Colonic mucosa (tissue), 4 donors: ENCODE results near the gene ALG12. TPM values are rescaled to one million over a fixed set of nuclear protein-coding genes. Genes with fewer than 3 reads are reported as not detected.

Experiments used
- DNase-seq: peaks from one replicate; pipeline ENCODE4 v3.0.0-alpha.2; 2020
- H3K27ac ChIP-seq: fragments of 200-600 bp; one replicate; pipeline ENCODE4 v1.8.0; 2021
- H3K27me3 ChIP-seq: fragments of 200-600 bp; one replicate; pipeline ENCODE4 v1.8.0; 2021
- H3K36me3 ChIP-seq: fragments of 200-600 bp; one replicate; pipeline ENCODE4 v1.8.0; 2021
- H3K4me1 ChIP-seq: fragments of 200-600 bp; one replicate; pipeline ENCODE4 v1.8.0; 2021; ENCODE audit warnings: mild to moderate bottlenecking
- H3K4me3 ChIP-seq: fragments of 200-600 bp; one replicate; pipeline ENCODE4 v1.8.0; 2021
- H3K9ac ChIP-seq, 2 donors: one replicate each; pipeline ENCODE4 v1.7.0; 2013; ENCODE audit warnings: control low read depth in 2 of 2, low read depth in 2 of 2, low read length in 2 of 2
- H3K9me3 ChIP-seq: fragments of 200-600 bp; one replicate; pipeline ENCODE4 v1.8.0; 2021
- CTCF ChIP-seq: fragments of 200-600 bp; IDR thresholded peaks from one replicate; pipeline ENCODE4 v1.8.0; 2022; ENCODE audit warnings: antibody characterized with exemption, mild to moderate bottlenecking
- intact Hi-C: fragments of 100-400 bp; cut with DNase I; formaldehyde crosslinking; loops from one replicate; pipeline ENCODE4 v1.14.1; 2022
- total RNA-seq, 2 donors: library from RNA; stranded (reverse); fragmentation: NEBNext Ultra II Directional in 1 of 2; extraction: Animal tissue kit (Norgen Biotek cat#: 25700) in 1 of 2; gene quantifications; one replicate each; pipeline ENCODE4 v1.2.1, GENCODE V29; 2021
- donor health status: healthy.
- donor health status: DM: no; HTN: no; CAD: no.
- donor health status: DM: no; HTN: no; CAD: no.

The ALG12 gene
- total RNA-seq, 2 donors from 2014 or later = 17.8 to 43.5 TPM

GRCh38 chr22:49906071-49906798, 12.0 kb downstream of the ALG12 start:
- intact Hi-C loops = no loop called here
- TF ChIP-seq CTCF = no peak
- DNase-seq = no peak
- H3K27me3 ChIP-seq = no peaks in the 10 kb centered on the region
- no peaks in the 10 kb centered on the region for H3K4me1 ChIP-seq
- H3K27ac ChIP-seq = no peak overlapping the region
- H3K9me3 ChIP-seq = no peaks in the 10 kb centered on the region
- H3K9ac ChIP-seq = no peak overlapping the region
- no peaks in the 10 kb centered on the region for H3K36me3 ChIP-seq
- no peak overlapping the region for H3K4me3 ChIP-seq

GRCh38 chr22:49905465-49905864, 12.8 kb downstream of the ALG12 start:
- Histone ChIP-seq H3K27me3 (no peaks in the 10 kb centered on the region), H3K9ac (no peak overlapping the region), H3K36me3 (no peaks in the 10 kb centered on the region), H3K9me3 (no peaks in the 10 kb centered on the region), H3K27ac (no peak overlapping the region), H3K4me1 (no peaks in the 10 kb centered on the region), H3K4me3 (no peak overlapping the region)
- intact Hi-C loops = no loop called here
- DNase-seq = no peak
- no peak for TF ChIP-seq CTCF

GRCh38 chr22:49904040-49904369, 14.2 kb downstream of the ALG12 start:
- no peak for TF ChIP-seq CTCF
- intact Hi-C loops = no loop called here
- Histone ChIP-seq H3K36me3 (no peaks in the 10 kb centered on the region), H3K27ac (no peak overlapping the region), H3K27me3 (no peaks in the 10 kb centered on the region), H3K9me3 (no peaks in the 10 kb centered on the region), H3K4me3 (no peak overlapping the region), H3K4me1 (no peaks in the 10 kb centered on the region), H3K9ac (no peak overlapping the region)
- DNase-seq = no peak

GRCh38 chr22:49903322-49904039, 14.8 kb downstream of the ALG12 start:
- TF ChIP-seq CTCF = no peak
- intact Hi-C loops = no loop called here
- no peak for DNase-seq
- H3K9me3 ChIP-seq = no peaks in the 10 kb centered on the region
- no peak overlapping the region for H3K27ac ChIP-seq
- H3K9ac ChIP-seq = no peak overlapping the region
- no peaks in the 10 kb centered on the region for H3K27me3 ChIP-seq
- H3K4me1 ChIP-seq = no peaks in the 10 kb centered on the region
- no peaks in the 10 kb centered on the region for H3K36me3 ChIP-seq
- H3K4me3 ChIP-seq = no peak overlapping the region

- intact Hi-C loops = no loop called here
- TF ChIP-seq CTCF = no peak
- no peak for DNase-seq
- H3K27me3 ChIP-seq = no peaks in the 10 kb centered on the region
- H3K9ac ChIP-seq = no peak overlapping the region
- no peak overlapping the region for H3K27ac ChIP-seq
- H3K4me1 ChIP-seq = no peaks in the 10 kb centered on the region
- no peaks in the 10 kb centered on the region for H3K9me3 ChIP-seq
- H3K4me3 ChIP-seq = no peak overlapping the region
- no peaks in the 10 kb centered on the region for H3K36me3 ChIP-seq
Measured at GRCh38 chr22:49901457-49901856, 16.8 kb downstream of the ALG12 start.
